Activated CD8-positive, alpha-beta T cell treated with anti-CD3 and anti-CD28 coated beads for 36 hours (primary cell): ENCODE data around the gene SLC2A13. TPM values are rescaled to one million over a fixed set of nuclear protein-coding genes. Genes with fewer than 3 reads are reported as not detected.

ENCODE experiments used
- ATAC-seq: fragments of 200-7000 bp; cut with Tn5 transposase; one replicate; pipeline ENCODE4 v1.10.0; 2021; ENCODE audit warnings: mild to moderate bottlenecking, moderate library complexity
- CTCF ChIA-PET: fragments of 350-600 bp; sonication (Branson Sonifier 250); formaldehyde crosslinking; loops from one replicate; lab custom pipeline; 2021; ENCODE audit warnings: antibody characterized with exemption; lab: Charles Lee
- POLR2A ChIA-PET: fragments of 350-600 bp; sonication (Branson Sonifier 250); formaldehyde crosslinking; loops from one replicate; lab custom pipeline; 2021; ENCODE audit warnings: antibody characterized with exemption; lab: Charles Lee
- DNase-seq: peaks from one replicate; pipeline ENCODE4 v3.0.0-alpha.2; 2020
- H3K27ac Mint-ChIP-seq: one replicate; pipeline ENCODE4 v1.8.0; 2021; ENCODE audit warnings: mild to moderate bottlenecking, mixed read lengths
- H3K27me3 Mint-ChIP-seq: one replicate; pipeline ENCODE4 v1.8.0; 2021; ENCODE audit warnings: mixed read lengths
- H3K36me3 Mint-ChIP-seq: one replicate; pipeline ENCODE4 v1.8.0; 2021; ENCODE audit warnings: low read depth, mixed read lengths
- H3K4me1 Mint-ChIP-seq: one replicate; pipeline ENCODE4 v1.8.0; 2021; ENCODE audit warnings: low read depth, mixed read lengths
- H3K4me3 Mint-ChIP-seq: one replicate; pipeline ENCODE4 v1.8.0; 2021; ENCODE audit warnings: mild to moderate bottlenecking, moderate library complexity, mixed read lengths
- H3K9me3 Mint-ChIP-seq: one replicate; pipeline ENCODE4 v1.8.0; 2021; ENCODE audit warnings: mixed read lengths
- intact Hi-C: fragments of 100-400 bp; cut with micrococcal nuclease; formaldehyde crosslinking; loops from one replicate; pipeline ENCODE4 v1.10.0; 2022
- total RNA-seq, 2 experiments: library from RNA; stranded (reverse); gene quantifications; one replicate each; pipeline ENCODE4 v1.2.3, GENCODE V29; 2021
- TF ChIP-seq, protein P1 (sequence below): fragments of 200-600 bp; IDR thresholded peaks from one replicate; pipeline ENCODE4 v1.8.0; 2022; ENCODE audit warnings: antibody characterized with exemption, mild to moderate bottlenecking

Gene SLC2A13
- total RNA-seq, 2 experiments from 2014 or later: 9.0 to 9.3 TPM

DNA sequence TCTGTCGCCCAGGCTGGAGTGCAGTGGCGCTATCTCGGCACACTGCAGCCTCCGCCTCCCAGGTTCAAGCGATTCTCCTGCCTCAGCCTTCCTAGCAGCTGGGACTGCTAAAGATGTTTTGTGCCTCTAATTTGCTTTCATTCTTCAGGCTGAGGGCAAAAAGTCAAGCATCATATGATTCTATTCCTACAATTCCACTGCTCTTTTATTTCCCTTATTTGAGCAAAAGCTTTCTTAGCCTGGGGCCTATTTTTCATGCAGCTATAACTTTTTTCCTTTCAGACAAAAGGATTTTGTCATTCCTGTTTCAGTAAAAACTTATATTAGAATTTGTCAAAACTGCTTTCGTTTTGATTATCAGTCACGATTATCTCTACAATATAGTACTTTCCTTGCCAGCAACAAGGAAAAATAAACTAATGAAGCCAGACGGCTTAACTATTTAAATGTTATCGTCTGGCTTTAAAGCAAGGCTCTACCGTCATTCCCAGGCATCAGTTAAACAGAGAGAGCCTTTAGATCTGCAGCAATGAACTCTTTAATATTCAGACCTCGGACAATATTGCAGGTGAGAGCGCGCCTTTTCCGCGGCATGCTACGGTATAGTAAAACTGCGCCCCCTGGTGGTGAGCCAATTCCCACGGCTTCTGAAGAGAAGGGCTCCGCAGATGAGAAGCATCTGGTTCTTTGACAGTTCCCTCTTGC, 1.4 kb upstream of the SLC2A13 start:
- ATAC-seq (peak; percentile 32), DNase-seq (peak; percentile 96)
- peaks cover 34% of the 10 kb centered on the region for H3K4me1 Mint-ChIP-seq
- ChIA-PET POLR2A (no interaction called here), CTCF (interaction anchor here (0.6 to 8.2 kb wide), 22 partner anchors 10 to 1852 kb away, joined by 3 to 83 read pairs (median 4); no protein-coding TSS in a partner anchor)
- intact Hi-C loops: loop anchor here (1.0 to 2.0 kb wide), 2 partner anchors 96 to 342 kb away; no protein-coding TSS in a partner anchor
- H3K27ac Mint-ChIP-seq: no peak overlapping the region
- TF ChIP-seq, protein P1, sequence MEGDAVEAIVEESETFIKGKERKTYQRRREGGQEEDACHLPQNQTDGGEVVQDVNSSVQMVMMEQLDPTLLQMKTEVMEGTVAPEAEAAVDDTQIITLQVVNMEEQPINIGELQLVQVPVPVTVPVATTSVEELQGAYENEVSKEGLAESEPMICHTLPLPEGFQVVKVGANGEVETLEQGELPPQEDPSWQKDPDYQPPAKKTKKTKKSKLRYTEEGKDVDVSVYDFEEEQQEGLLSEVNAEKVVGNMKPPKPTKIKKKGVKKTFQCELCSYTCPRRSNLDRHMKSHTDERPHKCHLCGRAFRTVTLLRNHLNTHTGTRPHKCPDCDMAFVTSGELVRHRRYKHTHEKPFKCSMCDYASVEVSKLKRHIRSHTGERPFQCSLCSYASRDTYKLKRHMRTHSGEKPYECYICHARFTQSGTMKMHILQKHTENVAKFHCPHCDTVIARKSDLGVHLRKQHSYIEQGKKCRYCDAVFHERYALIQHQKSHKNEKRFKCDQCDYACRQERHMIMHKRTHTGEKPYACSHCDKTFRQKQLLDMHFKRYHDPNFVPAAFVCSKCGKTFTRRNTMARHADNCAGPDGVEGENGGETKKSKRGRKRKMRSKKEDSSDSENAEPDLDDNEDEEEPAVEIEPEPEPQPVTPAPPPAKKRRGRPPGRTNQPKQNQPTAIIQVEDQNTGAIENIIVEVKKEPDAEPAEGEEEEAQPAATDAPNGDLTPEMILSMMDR: peak; percentile 83
- no peaks in the 10 kb centered on the region for H3K9me3 Mint-ChIP-seq
- H3K27me3 Mint-ChIP-seq: peaks cover 6% of the 10 kb centered on the region
- peaks cover 2% of the 10 kb centered on the region for H3K36me3 Mint-ChIP-seq
- peak overlapping the region; percentile 68 for H3K4me3 Mint-ChIP-seq

DNA sequence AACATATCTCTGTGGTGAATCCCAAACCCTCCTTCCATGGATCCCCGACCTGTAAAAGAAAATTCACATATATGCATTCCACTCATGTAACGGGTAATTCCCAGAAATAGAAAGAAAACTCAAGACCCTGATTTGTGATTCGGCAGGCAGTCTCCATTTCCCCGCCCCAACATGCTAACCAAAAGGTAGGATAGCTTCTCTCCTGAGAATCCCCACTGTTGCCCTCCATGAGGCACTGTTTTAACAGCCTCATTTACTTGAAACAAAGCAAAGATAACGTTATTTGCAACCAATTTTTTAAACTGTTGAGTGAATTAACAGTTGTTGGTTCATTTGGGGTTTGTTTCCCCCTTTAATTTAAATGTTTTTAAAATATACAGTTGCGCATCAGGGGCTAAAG, 774 bp upstream of the SLC2A13 start:
- CTCF ChIA-PET: interaction anchor here (0.6 to 8.2 kb wide), 20 partner anchors 11 to 295 kb away, joined by 3 to 83 read pairs (median 4); no protein-coding TSS in a partner anchor
- intact Hi-C loops: loop anchor here (1.0 to 2.0 kb wide), 2 partner anchors 95 to 342 kb away; no protein-coding TSS in a partner anchor
- Mint-ChIP-seq H3K4me3 (peak overlapping the region; percentile 80), H3K9me3 (no peaks in the 10 kb centered on the region), H3K36me3 (peaks cover 2% of the 10 kb centered on the region), H3K27me3 (peaks cover 6% of the 10 kb centered on the region), H3K4me1 (peaks cover 39% of the 10 kb centered on the region), H3K27ac (no peak overlapping the region)
- no peak for DNase-seq
- POLR2A ChIA-PET: interaction anchor here (1.0 kb wide), 1 partner anchor 70 kb away, joined by 3 read pairs; no protein-coding TSS in a partner anchor
- ATAC-seq: no peak
- TF ChIP-seq, protein P1: no peak

DNA sequence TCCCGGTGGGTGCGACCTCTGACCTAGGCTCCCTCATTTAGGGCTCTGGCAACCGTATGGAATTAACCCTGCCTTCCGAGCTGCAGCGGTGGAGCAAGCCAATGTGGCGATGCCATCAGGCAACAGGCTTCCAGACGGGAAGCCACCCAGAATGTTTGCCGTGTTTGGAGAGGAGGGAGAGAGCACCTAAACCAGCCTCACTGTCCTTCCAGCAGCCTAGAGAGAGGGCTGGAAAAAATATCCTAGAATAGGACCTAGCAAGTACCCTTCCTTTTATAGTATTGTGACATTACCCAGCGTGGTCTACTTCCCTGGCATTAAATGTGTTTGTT, 287 bp upstream of the SLC2A13 start:
- TF ChIP-seq, protein P1: no peak
- peak overlapping the region; percentile 80 for H3K4me3 Mint-ChIP-seq
- H3K4me1 Mint-ChIP-seq: peaks cover 40% of the 10 kb centered on the region
- H3K27me3 Mint-ChIP-seq: peaks cover 6% of the 10 kb centered on the region
- no peak for ATAC-seq
- DNase-seq: no peak
- intact Hi-C loops: loop anchor here (2.0 kb wide), 1 partner anchor 341 kb away; no protein-coding TSS in a partner anchor
- H3K36me3 Mint-ChIP-seq: peaks cover 2% of the 10 kb centered on the region
- no peak overlapping the region for H3K27ac Mint-ChIP-seq
- CTCF ChIA-PET: interaction anchor here (0.9 to 8.2 kb wide), 17 partner anchors 11 to 295 kb away, joined by 3 to 83 read pairs (median 3); no protein-coding TSS in a partner anchor
- H3K9me3 Mint-ChIP-seq: no peaks in the 10 kb centered on the region
- POLR2A ChIA-PET: interaction anchor here (1.0 kb wide), 1 partner anchor 69 kb away, joined by 3 read pairs; no protein-coding TSS in a partner anchor

DNA sequence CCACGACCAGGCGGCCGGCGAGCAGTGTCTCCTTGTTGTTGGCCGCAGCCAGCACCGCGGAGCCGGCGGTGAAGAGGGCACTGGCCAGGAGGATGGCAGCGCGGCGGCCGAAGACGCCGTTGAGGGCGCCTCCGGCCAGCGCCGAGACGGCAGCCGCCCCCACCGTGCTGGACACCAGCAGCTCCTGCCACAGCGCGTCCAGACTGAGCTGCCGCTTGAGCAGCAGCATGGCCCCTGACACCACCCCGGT, 691 bp downstream of the SLC2A13 start:
- CTCF ChIA-PET: interaction anchor here (0.7 to 8.2 kb wide), 5 partner anchors 9 to 114 kb away, joined by 3 to 83 read pairs (median 13); no protein-coding TSS in a partner anchor
- Mint-ChIP-seq H3K4me3 (peak overlapping the region; percentile 80), H3K9me3 (no peaks in the 10 kb centered on the region), H3K4me1 (peaks cover 40% of the 10 kb centered on the region), H3K36me3 (peaks cover 3% of the 10 kb centered on the region), H3K27ac (no peak overlapping the region), H3K27me3 (peaks cover 4% of the 10 kb centered on the region)
- DNase-seq: no peak
- intact Hi-C loops: no loop called here
- POLR2A ChIA-PET: interaction anchor here (1.0 kb wide), 1 partner anchor 10 kb away, joined by 3 read pairs; no protein-coding TSS in a partner anchor
- TF ChIP-seq, protein P1: no peak
- ATAC-seq: peak; percentile 6
